H1 (cell line): ENCODE results near the gene TTPAL. TPM values are rescaled to one million over a fixed set of nuclear protein-coding genes. Genes with fewer than 3 reads are reported as not detected.

Experiments used
- CTCF ChIA-PET: fragments of 300-600 bp; sonication (Branson Sonifier 250); formaldehyde crosslinking; loops from one replicate; lab custom pipeline; 2021; ENCODE audit not compliant: partially characterized antibody; lab: Charles Lee
- POLR2A ChIA-PET: fragments of 300-600 bp; sonication (Branson Sonifier 250); formaldehyde crosslinking; loops from one replicate; lab custom pipeline; 2021; ENCODE audit warnings: inconsistent platforms; ENCODE audit not compliant: partially characterized antibody; lab: Charles Lee
- DNase-seq, 2 experiments: peaks; one replicate each; pipeline versions ENCODE4 v3.0.0 to v3.0.0-alpha.2; 2010 to 2022; ENCODE audit warnings: low spot score in 2 of 2, low read depth in 1 of 2, mixed read lengths in 1 of 2
- FAIRE-seq: peaks from 2 replicates; lab custom pipeline; 2011; peaks lifted over from hg19 to GRCh38; lab: Jason Lieb, UNC
- H2AFZ ChIP-seq: 2 replicates; pipeline ENCODE4 v1.8.1; 2012; ENCODE audit warnings: low read length, inconsistent platforms
- H2AK5ac ChIP-seq: 2 replicates; pipeline ENCODE4 v1.6.1; 2013; ENCODE audit warnings: low read depth, low read length
- H2BK120ac ChIP-seq: replicated peaks from 2 replicates; pipeline ENCODE3; 2013; ENCODE audit warnings: low read depth, low read length, inconsistent platforms
- H2BK12ac ChIP-seq: 2 replicates; pipeline ENCODE4 v1.6.1; 2013; ENCODE audit warnings: low read depth, low read length
- H2BK15ac ChIP-seq: 2 replicates; pipeline ENCODE4 v1.6.1; 2013; ENCODE audit warnings: low read length
- H2BK20ac ChIP-seq: 2 replicates; pipeline ENCODE4 v1.6.1; 2013; ENCODE audit warnings: low read length
- H2BK5ac ChIP-seq: 2 replicates; pipeline ENCODE4 v1.6.1; 2013; ENCODE audit warnings: low read depth, low read length
- H3K14ac ChIP-seq: 2 replicates; pipeline ENCODE4 v1.6.1; 2013; ENCODE audit warnings: inconsistent platforms; ENCODE audit not compliant: insufficient read length
- H3K18ac ChIP-seq: 2 replicates; pipeline ENCODE4 v1.6.1; 2013; ENCODE audit warnings: low read length; ENCODE audit errors: extremely low read depth
- H3K23ac ChIP-seq: 2 replicates; pipeline ENCODE4 v1.6.1; 2013; ENCODE audit warnings: inconsistent platforms; ENCODE audit not compliant: insufficient read length
- H3K23me2 ChIP-seq: 2 replicates; pipeline ENCODE4 v1.6.1; 2013; ENCODE audit warnings: low read depth, low read length
- H3K27ac ChIP-seq: 2 replicates; pipeline ENCODE4 v1.6.1; 2011; ENCODE audit warnings: low read depth, low read length, inconsistent platforms
- H3K27me3 ChIP-seq, 4 experiments: replicated peaks in 1 of 4; 1 replicate in 1 of 4; 2 replicates in 3 of 4; pipeline versions ENCODE4 v1.6.1 to v1.8.1; 2011 to 2013; ENCODE audit warnings: low read length in 3 of 4, mild to moderate bottlenecking in 3 of 4, inconsistent platforms in 2 of 4, mixed read lengths in 2 of 4, moderate library complexity in 1 of 4; ENCODE audit not compliant: control insufficient read depth in 3 of 4, insufficient read depth in 3 of 4; ENCODE audit errors: extremely low read depth in 1 of 4
- H3K36me3 ChIP-seq, 4 experiments: 2 replicates each; pipeline versions ENCODE4 v1.6.1 to v1.8.1; 2011 to 2013; ENCODE audit warnings: mild to moderate bottlenecking in 4 of 4, low read length in 3 of 4, moderate library complexity in 2 of 4, control low read depth in 1 of 4, inconsistent platforms in 1 of 4; ENCODE audit not compliant: insufficient read depth in 4 of 4, control insufficient read depth in 2 of 4
- H3K4ac ChIP-seq: replicated peaks from 2 replicates; pipeline ENCODE3; 2013; ENCODE audit warnings: low read length, low read depth, mixed read lengths, inconsistent platforms; ENCODE audit not compliant: insufficient read length
- H3K4me1 ChIP-seq, 4 experiments: replicated peaks in 1 of 4; 1 replicate in 1 of 4; 2 replicates in 3 of 4; pipeline versions ENCODE4 v1.6.1 to v1.8.1; 2011 to 2013; ENCODE audit warnings: low read length in 3 of 4, inconsistent platforms in 2 of 4, mixed read lengths in 1 of 4; ENCODE audit not compliant: insufficient read depth in 4 of 4, control insufficient read depth in 3 of 4
- H3K4me2 ChIP-seq, 2 experiments: 2 replicates each; pipeline versions ENCODE4 v1.6.1 to v1.8.1; 2011 to 2013; ENCODE audit warnings: low read depth in 2 of 2, low read length in 2 of 2, control low read depth in 1 of 2, inconsistent platforms in 1 of 2, mild to moderate bottlenecking in 1 of 2; ENCODE audit not compliant: insufficient read depth in 1 of 2
- H3K4me3 ChIP-seq, 4 experiments: fragments of 200-600, 300-600 bp in 1 of 4; sonication (generic), shearing (Covaris generic), sonication (Bioruptor Twin) in 1 of 4; 2 replicates each; pipeline versions ENCODE4 v1.5.1 to v1.8.1; 2011 to 2016; ENCODE audit warnings: low read length in 4 of 4, low read depth in 3 of 4, control low read depth in 2 of 4, inconsistent platforms in 2 of 4, mild to moderate bottlenecking in 2 of 4, mixed read lengths in 1 of 4, moderate library complexity in 1 of 4; ENCODE audit not compliant: insufficient read depth in 2 of 4; ENCODE audit errors: extremely low read depth in 1 of 4
- H3K56ac ChIP-seq: replicated peaks from 2 replicates; pipeline ENCODE3; 2013; ENCODE audit warnings: low read depth, mild to moderate bottlenecking, mixed read lengths, low read length, inconsistent platforms; ENCODE audit not compliant: insufficient read length
- H3K79me1 ChIP-seq: 2 replicates; pipeline ENCODE4 v1.6.1; 2013; ENCODE audit warnings: low read depth, low read length, control low read depth
- H3K79me2 ChIP-seq, 2 experiments: 2 replicates each; pipeline versions ENCODE4 v1.6.1 to v1.8.1; 2012 to 2013; ENCODE audit warnings: low read length in 2 of 2, mild to moderate bottlenecking in 2 of 2, inconsistent platforms in 1 of 2; ENCODE audit not compliant: insufficient read depth in 2 of 2, control insufficient read depth in 1 of 2
- H3K9ac ChIP-seq, 4 experiments: replicated peaks in 1 of 4; 1 replicate in 1 of 4; 2 replicates in 3 of 4; pipeline versions ENCODE4 v1.6.1 to v1.8.1; 2011 to 2013; ENCODE audit warnings: low read depth in 3 of 4, low read length in 3 of 4, control low read depth in 2 of 4, mild to moderate bottlenecking in 2 of 4, moderate library complexity in 2 of 4, inconsistent platforms in 1 of 4; ENCODE audit errors: extremely low read depth in 1 of 4
- H3K9me3 ChIP-seq, 2 experiments: 2 replicates each; pipeline versions ENCODE4 v1.6.1 to v1.8.1; 2012 to 2013; ENCODE audit warnings: mild to moderate bottlenecking in 2 of 2, moderate library complexity in 2 of 2, control low read depth in 1 of 2, inconsistent platforms in 1 of 2, low read depth in 1 of 2, low read length in 1 of 2, mixed read lengths in 1 of 2; ENCODE audit not compliant: insufficient read depth in 2 of 2
- H4K20me1 ChIP-seq, 2 experiments: replicated peaks in 1 of 2; 2 replicates each; pipeline versions ENCODE3 to v1.8.1; 2011 to 2013; ENCODE audit warnings: inconsistent platforms in 2 of 2, low read length in 2 of 2, mild to moderate bottlenecking in 1 of 2; ENCODE audit not compliant: insufficient read depth in 2 of 2, control insufficient read depth in 1 of 2
- H4K5ac ChIP-seq: 2 replicates; pipeline ENCODE4 v1.6.1; 2013; ENCODE audit warnings: low read length, low read depth, mixed read lengths, inconsistent platforms; ENCODE audit not compliant: insufficient read length
- H4K8ac ChIP-seq: 2 replicates; pipeline ENCODE4 v1.8.0; 2013; ENCODE audit warnings: mild to moderate bottlenecking, moderate library complexity, low read length, inconsistent platforms; ENCODE audit not compliant: insufficient read depth; ENCODE audit errors: extremely low read depth
- H4K91ac ChIP-seq: replicated peaks from 2 replicates; pipeline ENCODE3; 2013; ENCODE audit warnings: low read length, mixed read lengths, inconsistent platforms; ENCODE audit not compliant: insufficient read length
- CHD1 ChIP-seq: IDR thresholded peaks from 2 replicates; pipeline ENCODE4 v1.6.1; 2012; ENCODE audit warnings: low read depth, low read length, improper control_type of control experiment
- GTF2F1 ChIP-seq: IDR thresholded peaks from 2 replicates; pipeline ENCODE4 v1.6.1; 2012; ENCODE audit warnings: low read depth, low read length, improper control_type of control experiment, borderline replicate concordance
- HDAC6 ChIP-seq: IDR thresholded peaks from one replicate; pipeline ENCODE4 v1.7.1; 2012; ENCODE audit warnings: low read depth, mild to moderate bottlenecking, inconsistent platforms, low read length, moderate library complexity
- JUND ChIP-seq: IDR thresholded peaks from 2 replicates; pipeline ENCODE4 v1.6.1; 2011; ENCODE audit warnings: mild to moderate bottlenecking, improper control_type of control experiment, low read length
- KDM5A ChIP-seq: fragments of 200-600 bp; IDR thresholded peaks from 2 replicates; pipeline ENCODE4 v1.7.1; 2012; ENCODE audit warnings: mild to moderate bottlenecking, low read length, inconsistent platforms, mixed read lengths
- PHF8 ChIP-seq: fragments of 200-600 bp; sonication (generic); conservative IDR thresholded peaks from 2 replicates; pipeline ENCODE4 v1.7.1; 2012; ENCODE audit warnings: low read depth, mild to moderate bottlenecking, inconsistent platforms, low read length, moderate library complexity
- SIN3A ChIP-seq, 2 experiments: IDR thresholded peaks in 1 of 2; conservative IDR thresholded peaks in 1 of 2; 2 replicates each; pipeline ENCODE4 v1.6.1; 2011 to 2012; ENCODE audit warnings: low read length in 2 of 2, improper control_type of control experiment in 1 of 2, low read depth in 1 of 2, mild to moderate bottlenecking in 1 of 2
- SP4 ChIP-seq: IDR thresholded peaks from 2 replicates; pipeline ENCODE4 v1.6.1; 2012; ENCODE audit warnings: low read length, inconsistent platforms
- TEAD4 ChIP-seq: IDR thresholded peaks from 2 replicates; pipeline ENCODE4 v1.6.1; 2012; ENCODE audit warnings: low read depth, low read length, inconsistent platforms, mixed read lengths
- WGBS, 2 experiments: shearing (Covaris generic) in 1 of 2; methylation state at CpG; one replicate each; pipeline versions ENCODE4 v1.1.6 to v1.1.7; 2013 to 2015; ENCODE audit warnings: low lambda C conversion rate in 2 of 2, mixed read lengths in 2 of 2, inconsistent platforms in 1 of 2, low coverage in 1 of 2, missing lambda C conversion rate in 1 of 2; ENCODE audit not compliant: insufficient replicate concordance in 2 of 2, insufficient coverage in 1 of 2, insufficient read length in 1 of 2; ENCODE audit errors: extremely low coverage in 1 of 2, missing lambda C conversion rate in 1 of 2; 5-methylcytosine and 5-hydroxymethylcytosine counted together
- polyA plus RNA-seq, 7 experiments: library from polyadenylated mRNA; depleted of rRNA in 3 of 7; stranded (reverse) in 5 of 7; unstranded in 2 of 7; fragments of >200 nt in 5 of 7; fragments of 200-250 nt in 2 of 7; gene quantifications; 1 replicate in 5 of 7; 2 replicates in 1 of 7; 4 replicates in 1 of 7; pipeline versions ENCODE4 v1.2.1 to v1.2.3, GENCODE V29; 2011 to 2013; ENCODE audit warnings: missing spikeins in 2 of 7, mixed read lengths in 2 of 7
- total RNA-seq: library from RNA; stranded (reverse); fragmentation: NEBNext Ultra II Directional; extraction: Animal tissue kit (Norgen Biotek cat#: 25700); gene quantifications from 2 replicates; pipeline ENCODE4 v1.2.1, GENCODE V29; 2021
- TF ChIP-seq, protein P1 (sequence below), 3 experiments: IDR thresholded peaks; 1 replicate in 2 of 3; 2 replicates in 1 of 3; pipeline versions ENCODE4 v1.5.1 to v1.6.1; 2011; ENCODE audit warnings: low read length in 3 of 3, mild to moderate bottlenecking in 3 of 3, inconsistent platforms in 2 of 3, low read depth in 1 of 3, moderate library complexity in 1 of 3; ENCODE audit not compliant: insufficient read depth in 1 of 3; ENCODE audit errors: control extremely low read depth in 1 of 3

The TTPAL gene
- total and polyA plus RNA-seq, 2 of the 8 experiments (the other 6 are each of a cell fraction or from before 2014, with no cell fraction given), result 2.8 to 14.0 TPM

- FAIRE-seq (no peak), DNase-seq (no peak)
- ChIA-PET POLR2A (interaction anchor here (0.6 to 1.3 kb wide), 3 partner anchors 9 to 107 kb away, joined by 3 to 5 read pairs (median 3); no protein-coding TSS in a partner anchor), CTCF (interaction anchor here (1.0 to 3.0 kb wide), 2 partner anchors 114 to 169 kb away, joined by 3 to 10 read pairs; no protein-coding TSS in a partner anchor)
- 91% methylated on average over 3 of the region's 3 CpGs; no CpG with 5 or more reads in 1 of the 2 experiments for WGBS, 2 experiments
- Histone ChIP-seq H2BK15ac (no peak overlapping the region), H4K5ac (no peak overlapping the region), H2BK5ac (no peak overlapping the region), H3K27me3 (no peaks in the 10 kb centered on the region), H3K14ac (no peak overlapping the region), H3K56ac (no peak overlapping the region), H4K91ac (no peak overlapping the region), H3K4me1 (no peaks in the 10 kb centered on the region), H3K79me2 (no peaks in the 10 kb centered on the region), H2BK20ac (no peak overlapping the region), H3K23me2 (no peaks in the 10 kb centered on the region; the same call in 1 of the 2 replicates), H3K4me3 (no peak overlapping the region), H3K4ac (no peak overlapping the region), H3K18ac (no peak overlapping the region), H3K79me1 (no peaks in the 10 kb centered on the region; the same call in 1 of the 2 replicates), H3K4me2 (no peak overlapping the region), H3K9ac (no peak overlapping the region; a peak in 2 of 7 replicates), H4K20me1 (peaks cover 0 to 2% of the 10 kb centered on the region in 2 experiments), H3K36me3 (peaks cover 12 to 40% (median 31%) of the 10 kb centered on the region in 4 experiments; a peak in 7 of 8 replicates), H2AK5ac (no peak overlapping the region), H3K9me3 (no peaks in the 10 kb centered on the region), H2BK12ac (no peak overlapping the region), H4K8ac (no peak overlapping the region), H3K23ac (no peak overlapping the region), H3K27ac (no peak overlapping the region), H2BK120ac (no peak overlapping the region), H2AFZ (no peak overlapping the region)
- TF ChIP-seq HDAC6 (no peak), TEAD4 (no peak), PHF8 (no peak), GTF2F1 (no peak), KDM5A (no peak), SP4 (no peak), JUND (no peak), SIN3A (conservative IDR thresholded peaks at IDR 0.05 in 1 of 2, IDR thresholded peaks at IDR 0.05 in 1 of 2; ENCODE audit: low read depth in 1 of 2, low read length in 2 of 2) (no peak), CHD1 (no peak)
- TF ChIP-seq, protein P1, sequence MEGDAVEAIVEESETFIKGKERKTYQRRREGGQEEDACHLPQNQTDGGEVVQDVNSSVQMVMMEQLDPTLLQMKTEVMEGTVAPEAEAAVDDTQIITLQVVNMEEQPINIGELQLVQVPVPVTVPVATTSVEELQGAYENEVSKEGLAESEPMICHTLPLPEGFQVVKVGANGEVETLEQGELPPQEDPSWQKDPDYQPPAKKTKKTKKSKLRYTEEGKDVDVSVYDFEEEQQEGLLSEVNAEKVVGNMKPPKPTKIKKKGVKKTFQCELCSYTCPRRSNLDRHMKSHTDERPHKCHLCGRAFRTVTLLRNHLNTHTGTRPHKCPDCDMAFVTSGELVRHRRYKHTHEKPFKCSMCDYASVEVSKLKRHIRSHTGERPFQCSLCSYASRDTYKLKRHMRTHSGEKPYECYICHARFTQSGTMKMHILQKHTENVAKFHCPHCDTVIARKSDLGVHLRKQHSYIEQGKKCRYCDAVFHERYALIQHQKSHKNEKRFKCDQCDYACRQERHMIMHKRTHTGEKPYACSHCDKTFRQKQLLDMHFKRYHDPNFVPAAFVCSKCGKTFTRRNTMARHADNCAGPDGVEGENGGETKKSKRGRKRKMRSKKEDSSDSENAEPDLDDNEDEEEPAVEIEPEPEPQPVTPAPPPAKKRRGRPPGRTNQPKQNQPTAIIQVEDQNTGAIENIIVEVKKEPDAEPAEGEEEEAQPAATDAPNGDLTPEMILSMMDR (IDR thresholded peaks at IDR 0.05; ENCODE audit: control extremely low read depth in 1 of 3, insufficient read depth in 1 of 3, low read depth in 1 of 3, low read length in 3 of 3), result no peak
Measured at GRCh38 chr20:44495802-44496481, 20.3 kb downstream of the TTPAL start.
